ENCODE measurements around the gene SDC1.
A peak's percentile ranks its signal among the peaks of the same experiment; 100 is the strongest.

The SDC1 gene

GRCh38 chr2:20212871-20213503, 11.9 kb downstream of the SDC1 start:
- POLR2A ChIA-PET, result interaction anchor here (0.8 to 2.3 kb wide), 5 partner anchors 10 to 315 kb away, joined by 3 to 13 read pairs (median 4); partner anchors contain the start of gene SDC1
- CTCF ChIA-PET, result interaction anchor here (0.6 kb wide), 2 partner anchors 77 to 214 kb away, joined by 3 read pairs; no protein-coding TSS in a partner anchor

GRCh38 chr2:20212459-20212870, 12.5 kb downstream of the SDC1 start:
- no peak for TF ChIP-seq NFRKB (IDR thresholded peaks at IDR 0.05)
- peak; percentile 85 for TF ChIP-seq PKNOX1 (IDR thresholded peaks at IDR 0.05)
- ChIA-PET POLR2A (interaction anchor here (0.8 to 2.3 kb wide), 6 partner anchors 11 to 315 kb away, joined by 3 to 13 read pairs (median 4); partner anchors contain the start of gene SDC1), CTCF (interaction anchor here (0.6 kb wide), 2 partner anchors 77 to 215 kb away, joined by 3 read pairs; no protein-coding TSS in a partner anchor)
- peak; percentile 45 for DNase-seq (ENCODE audit: extremely low spot score)

More at GRCh38 chr2:20212871-20213503, 11.9 kb downstream of the SDC1 start:
- no peak for DNase-seq (ENCODE audit: extremely low spot score)
- TF ChIP-seq ZNF384 (IDR thresholded peaks at IDR 0.05) (no peak), FOXK2 (IDR thresholded peaks at IDR 0.05) (no peak), ELF4 (IDR thresholded peaks at IDR 0.05) (no peak), NFRKB (IDR thresholded peaks at IDR 0.05) (no peak), FOXA1 (IDR thresholded peaks at IDR 0.05) (no peak), LEF1 (IDR thresholded peaks at IDR 0.05; ENCODE audit: borderline replicate concordance) (no peak), CTBP1 (IDR thresholded peaks at IDR 0.05; ENCODE audit: borderline replicate concordance) (no peak), HDGF (IDR thresholded peaks at IDR 0.05; ENCODE audit: borderline replicate concordance) (no peak), SP1 (IDR thresholded peaks at IDR 0.05) (no peak), TARDBP (IDR thresholded peaks at IDR 0.05) (no peak), L3MBTL2 (conservative IDR thresholded peaks at IDR 0.05) (no peak), ARNT (IDR thresholded peaks at IDR 0.05) (no peak), FOXM1 (IDR thresholded peaks at IDR 0.05; ENCODE audit: borderline replicate concordance) (no peak), PKNOX1 (IDR thresholded peaks at IDR 0.05) (no peak), SUZ12 (IDR thresholded peaks at IDR 0.05) (no peak), BHLHE40 (IDR thresholded peaks at IDR 0.05; ENCODE audit: borderline replicate concordance) (no peak)

- no peak for DNase-seq (ENCODE audit: extremely low spot score)
- CTCF ChIA-PET, result no interaction called here
- POLR2A ChIA-PET, result interaction anchor here (0.8 to 2.3 kb wide), 5 partner anchors 13 to 316 kb away, joined by 3 to 7 read pairs (median 4); partner anchors contain the start of gene SDC1
- TF ChIP-seq ELF4 (IDR thresholded peaks at IDR 0.05), result no peak
- TF ChIP-seq FOXK2 (IDR thresholded peaks at IDR 0.05), result no peak
- TF ChIP-seq PKNOX1 (IDR thresholded peaks at IDR 0.05), result no peak
- TF ChIP-seq LEF1 (IDR thresholded peaks at IDR 0.05; ENCODE audit: borderline replicate concordance), result no peak
- TF ChIP-seq NFRKB (IDR thresholded peaks at IDR 0.05), result no peak
- no peak for TF ChIP-seq TARDBP (IDR thresholded peaks at IDR 0.05)
- TF ChIP-seq ZNF384 (IDR thresholded peaks at IDR 0.05), result no peak
Measured at GRCh38 chr2:20211860-20212458, 13.0 kb downstream of the SDC1 start.

GRCh38 chr2:20211420-20211819, 13.5 kb downstream of the SDC1 start:
- POLR2A ChIA-PET, result interaction anchor here (1.2 kb wide), 1 partner anchor 76 kb away, joined by 5 read pairs; no protein-coding TSS in a partner anchor
- TF ChIP-seq SP1 (IDR thresholded peaks at IDR 0.05), result no peak
- no peak for TF ChIP-seq BHLHE40 (IDR thresholded peaks at IDR 0.05; ENCODE audit: borderline replicate concordance)
- no peak for TF ChIP-seq L3MBTL2 (conservative IDR thresholded peaks at IDR 0.05)
- TF ChIP-seq LEF1 (IDR thresholded peaks at IDR 0.05; ENCODE audit: borderline replicate concordance), result no peak
- no peak for TF ChIP-seq ELF4 (IDR thresholded peaks at IDR 0.05)
- no peak for TF ChIP-seq ZNF384 (IDR thresholded peaks at IDR 0.05)
- TF ChIP-seq CTBP1 (IDR thresholded peaks at IDR 0.05; ENCODE audit: borderline replicate concordance), result no peak
- TF ChIP-seq TARDBP (IDR thresholded peaks at IDR 0.05), result no peak
- no peak for TF ChIP-seq SUZ12 (IDR thresholded peaks at IDR 0.05)
- no peak for TF ChIP-seq FOXK2 (IDR thresholded peaks at IDR 0.05)
- no peak for TF ChIP-seq NFRKB (IDR thresholded peaks at IDR 0.05)
- no peak for TF ChIP-seq HDGF (IDR thresholded peaks at IDR 0.05; ENCODE audit: borderline replicate concordance)
- TF ChIP-seq FOXM1 (IDR thresholded peaks at IDR 0.05; ENCODE audit: borderline replicate concordance), result no peak
- no peak for TF ChIP-seq PKNOX1 (IDR thresholded peaks at IDR 0.05)
- no peak for TF ChIP-seq ARNT (IDR thresholded peaks at IDR 0.05)
- CTCF ChIA-PET, result no interaction called here
- DNase-seq (ENCODE audit: extremely low spot score), result no peak

- DNase-seq (ENCODE audit: extremely low spot score), result no peak
- TF ChIP-seq NFRKB (IDR thresholded peaks at IDR 0.05), result no peak
- TF ChIP-seq BHLHE40 (IDR thresholded peaks at IDR 0.05; ENCODE audit: borderline replicate concordance), result no peak
- no peak for TF ChIP-seq LEF1 (IDR thresholded peaks at IDR 0.05; ENCODE audit: borderline replicate concordance)
- TF ChIP-seq HDGF (IDR thresholded peaks at IDR 0.05; ENCODE audit: borderline replicate concordance), result no peak
- TF ChIP-seq CTBP1 (IDR thresholded peaks at IDR 0.05; ENCODE audit: borderline replicate concordance), result no peak
- TF ChIP-seq SP1 (IDR thresholded peaks at IDR 0.05), result no peak
- TF ChIP-seq FOXK2 (IDR thresholded peaks at IDR 0.05), result no peak
- no peak for TF ChIP-seq SUZ12 (IDR thresholded peaks at IDR 0.05)
- POLR2A ChIA-PET, result interaction anchor here (1.9 kb wide), 1 partner anchor 13 kb away, joined by 6 read pairs; no protein-coding TSS in a partner anchor
- CTCF ChIA-PET, result no interaction called here
Measured at GRCh38 chr2:20210462-20210861, 14.5 kb downstream of the SDC1 start.

Data from HEK293T (cell line).